ENCODE results near the gene RRP8.

DNA sequence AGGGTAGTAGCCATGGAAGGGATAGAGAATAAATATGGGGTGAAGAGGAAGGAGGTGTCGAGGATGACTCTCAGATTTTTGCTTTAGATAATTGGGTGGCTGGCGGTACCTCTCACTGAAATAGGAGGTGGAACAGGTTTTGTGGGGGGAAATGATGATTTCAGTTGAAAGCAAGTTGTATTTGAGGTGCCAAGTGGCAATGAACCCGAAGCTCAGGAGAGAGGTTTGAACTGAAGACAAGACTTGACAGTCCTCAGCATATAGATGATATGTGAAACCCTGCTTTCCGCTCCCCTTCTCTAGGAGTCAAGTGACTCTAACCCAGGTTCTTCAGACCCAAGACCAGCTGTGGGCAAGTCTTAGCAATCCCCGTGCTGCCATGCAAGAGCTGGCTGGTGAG lies 33.7 kb downstream of the RRP8 start:
- TF ChIP-seq CTCF (IDR thresholded peaks at IDR 0.05; ENCODE audit: low read length), result no peak
- no peak for TF ChIP-seq EZH2 (optimal IDR thresholded peaks at IDR 0.05; ENCODE audit: low read depth, low read length)
- TF ChIP-seq EZH2phosphoT487 (IDR thresholded peaks at IDR 0.05; ENCODE audit: low read length), result no peak

Measured in MM.1S (cell line).